Pulmonary artery endothelial cell (primary cell): Measurements from ENCODE around the gene TNRC18. TPM values are rescaled to one million over a fixed set of nuclear protein-coding genes. Genes with fewer than 3 reads are reported as not detected.
"Not testable (repeated sequence)": the region's sequence is repeated elsewhere in the genome, so short reads cannot be mapped to it uniquely, and the experiment has no call there.

Source experiments
- DNase-seq: peaks from one replicate; pipeline ENCODE4 v3.0.0-alpha.2; 2011; ENCODE audit warnings: low read depth, low spot score
- total RNA-seq: library from RNA; depleted of rRNA; stranded (reverse); fragments of >200 nt; gene quantifications from 2 replicates; pipeline ENCODE4 v1.2.3, GENCODE V29; 2014

TNRC18 gene
- total RNA-seq, 1 donor from 2014 or later: 20.8 TPM

DNA sequence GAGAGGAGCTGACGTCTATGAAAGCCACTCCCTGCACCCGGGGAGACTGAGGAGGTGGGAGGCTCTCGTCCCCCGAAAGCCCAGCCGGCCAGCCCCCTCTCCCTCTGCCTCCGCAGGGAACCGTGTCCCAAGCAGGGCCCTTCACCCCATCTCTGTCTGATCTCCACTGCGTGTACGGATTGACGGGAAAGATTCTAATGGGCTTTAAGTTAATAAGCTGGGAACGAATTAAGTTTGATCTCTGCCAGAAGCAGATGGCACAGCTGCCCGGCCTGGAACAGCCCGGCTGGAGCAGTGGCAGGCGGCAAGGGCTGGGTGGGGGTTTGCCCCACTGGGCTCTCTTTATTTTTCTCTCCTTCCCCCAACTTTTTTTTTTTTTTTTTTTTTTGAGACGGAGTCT lies 147.0 kb downstream of the TNRC18 start:
- DNase-seq: no peak

DNA sequence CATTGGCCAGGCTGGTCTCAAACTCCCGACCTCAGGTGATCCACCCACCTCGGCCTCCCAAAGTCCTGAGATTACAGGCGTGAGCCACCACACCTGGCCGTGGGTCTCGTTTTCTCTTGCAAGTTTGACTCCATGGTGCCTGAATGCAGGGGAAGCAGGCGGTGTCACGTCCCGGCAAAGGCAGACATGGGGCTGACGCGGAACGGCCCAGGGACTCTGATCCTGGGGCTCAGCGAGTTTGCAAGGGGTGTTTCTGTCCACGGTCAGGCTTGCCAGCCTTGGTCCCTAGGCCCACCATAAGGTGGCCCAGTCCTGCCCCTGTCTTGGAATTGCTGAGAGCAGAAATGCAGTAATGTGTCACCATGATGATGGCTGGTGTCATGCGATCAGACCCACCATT lies 147.5 kb downstream of the TNRC18 start:
- not testable (repeated sequence) for DNase-seq

DNA sequence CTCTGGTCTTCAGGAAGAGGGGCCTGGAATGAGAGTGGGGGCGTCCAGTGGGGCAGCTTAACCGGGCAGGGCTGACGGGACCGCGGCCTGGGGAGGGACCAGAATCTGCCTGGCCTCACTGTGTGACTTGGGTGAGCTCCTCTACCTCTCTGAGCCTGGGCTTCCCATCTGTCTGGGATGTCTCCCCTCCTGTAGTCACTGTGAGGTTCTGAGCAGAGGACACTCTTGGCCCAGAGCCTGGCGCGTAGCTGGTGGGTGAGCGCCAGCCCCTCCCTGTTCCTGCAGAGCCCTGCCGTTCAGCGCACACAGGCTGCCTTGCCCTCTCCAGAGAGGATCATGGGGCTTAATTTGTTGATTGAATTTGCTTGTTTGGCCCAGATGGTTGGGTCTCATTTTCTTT lies 148.1 kb downstream of the TNRC18 start:
- not testable (repeated sequence) for DNase-seq

DNA sequence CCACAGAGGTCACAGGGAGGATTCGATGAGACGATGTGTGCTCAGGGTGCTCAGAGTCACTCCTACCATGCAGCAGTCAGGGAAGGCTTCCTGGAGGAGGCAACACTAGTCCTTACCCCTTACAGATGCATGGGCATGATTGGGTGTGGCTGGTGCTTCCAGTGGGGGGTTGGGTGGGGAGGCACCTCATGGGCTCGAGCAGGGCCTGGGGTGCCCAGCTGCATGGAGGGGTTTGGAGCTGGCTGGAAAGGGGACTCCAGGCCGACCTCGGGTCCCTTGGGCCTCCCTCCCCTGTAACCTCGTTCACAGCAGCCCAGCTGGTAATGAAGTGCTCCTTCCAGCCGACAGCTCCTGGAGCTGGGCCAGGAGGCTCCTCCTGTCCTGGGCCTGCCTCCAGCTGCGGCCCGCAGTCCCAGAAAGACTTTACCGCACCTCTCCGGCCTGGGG lies 148.6 kb downstream of the TNRC18 start:
- DNase-seq: not testable (repeated sequence)

DNA sequence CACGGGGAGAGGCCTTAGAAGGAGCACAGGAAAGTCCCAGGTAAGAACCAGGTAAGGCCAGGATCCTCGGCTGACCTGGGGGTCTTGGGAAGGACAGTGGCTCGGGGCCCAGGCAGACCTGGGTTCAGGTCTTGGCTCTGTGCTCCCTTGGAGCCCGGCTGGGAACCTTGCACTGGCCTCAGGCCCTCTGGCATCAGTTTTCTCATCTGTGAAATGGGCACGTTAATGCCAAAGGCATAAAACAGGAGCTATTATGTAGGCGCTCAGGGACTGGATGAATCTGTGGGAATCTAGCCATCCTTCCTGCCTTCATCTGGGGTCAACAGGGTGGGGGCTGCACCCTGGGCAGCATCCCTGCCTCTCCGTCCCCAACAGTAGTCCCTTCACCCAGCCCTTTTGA lies 149.2 kb downstream of the TNRC18 start:
- DNase-seq: no peak

DNA sequence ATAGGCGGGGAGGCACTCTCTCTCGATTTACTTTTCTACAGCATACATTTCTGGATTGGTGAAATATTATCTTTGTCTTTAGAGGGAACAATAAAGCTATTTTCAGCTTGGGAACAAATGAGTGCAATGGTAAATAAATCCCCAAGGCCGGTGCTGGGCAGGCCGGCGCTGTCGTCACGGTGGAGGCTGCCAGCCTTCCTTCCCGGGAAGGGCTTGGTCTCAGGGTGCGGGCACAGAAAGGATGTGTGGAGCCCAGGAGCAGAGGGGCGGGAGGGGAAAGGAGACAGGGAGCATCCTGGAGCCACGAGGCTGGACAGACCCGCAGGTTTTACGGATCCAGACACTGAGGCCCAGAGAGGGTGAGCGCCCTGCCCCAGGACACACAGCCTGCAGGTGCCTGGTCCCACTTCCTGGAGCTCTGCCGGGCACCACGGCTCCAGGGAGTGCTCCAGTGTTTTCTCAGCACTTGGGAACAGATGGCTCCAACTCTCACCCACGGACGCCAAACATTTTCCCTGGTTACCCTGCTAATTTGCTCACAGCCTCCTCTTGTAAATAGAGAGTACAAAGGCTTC lies 149.7 kb downstream of the TNRC18 start:
- DNase-seq: not testable (repeated sequence)

DNA sequence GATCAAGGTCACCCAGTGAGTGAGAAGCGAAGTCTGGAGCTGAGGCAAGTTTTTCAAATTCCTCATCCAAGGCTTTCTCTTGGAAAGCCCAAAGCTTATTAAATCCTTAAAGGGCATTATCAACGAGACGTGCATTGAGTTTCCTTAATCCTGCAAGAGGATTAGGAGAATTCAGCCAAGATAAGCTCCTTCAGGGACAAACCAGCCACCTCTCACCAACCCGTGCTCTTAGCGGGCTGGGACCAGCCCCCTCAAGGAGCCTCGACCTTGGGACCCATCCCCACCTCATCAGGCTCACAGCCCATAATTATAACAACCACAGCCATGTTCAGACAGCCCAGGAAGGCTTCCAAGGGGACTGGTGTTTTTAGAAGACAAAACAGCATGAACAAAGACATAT lies 152.8 kb downstream of the TNRC18 start:
- no peak for DNase-seq

DNA sequence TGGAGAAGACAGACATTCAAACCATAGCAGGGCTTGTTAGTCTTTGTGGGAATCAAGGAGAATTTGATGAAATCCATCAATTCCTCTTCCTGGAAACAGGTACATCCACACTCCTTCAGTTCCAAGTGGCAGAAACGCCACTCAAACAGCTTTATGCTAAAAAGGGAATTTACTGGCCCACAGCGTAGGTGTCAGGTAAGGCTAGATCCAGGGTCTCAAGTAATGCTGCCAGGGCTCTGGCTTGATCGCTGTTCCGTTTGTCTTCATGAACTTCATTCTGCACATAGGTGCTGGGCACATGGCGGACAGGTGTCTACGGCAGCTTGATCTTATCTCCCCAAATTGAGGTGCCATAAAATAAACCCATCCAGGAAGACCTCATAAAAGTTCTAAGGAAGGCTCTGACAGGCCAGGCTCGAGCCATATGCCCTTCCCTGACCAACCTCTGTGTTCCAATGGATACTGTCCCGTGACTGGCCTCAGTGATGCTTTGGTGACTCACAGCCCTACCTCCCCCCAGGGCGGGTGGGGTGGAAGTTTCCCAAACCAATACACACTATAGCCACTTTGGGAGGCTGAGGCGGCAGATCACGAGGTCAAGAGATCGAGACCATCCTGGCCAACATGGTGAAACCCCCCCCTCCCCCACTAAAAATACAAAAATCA lies 153.5 kb downstream of the TNRC18 start:
- not testable (repeated sequence) for DNase-seq

DNA sequence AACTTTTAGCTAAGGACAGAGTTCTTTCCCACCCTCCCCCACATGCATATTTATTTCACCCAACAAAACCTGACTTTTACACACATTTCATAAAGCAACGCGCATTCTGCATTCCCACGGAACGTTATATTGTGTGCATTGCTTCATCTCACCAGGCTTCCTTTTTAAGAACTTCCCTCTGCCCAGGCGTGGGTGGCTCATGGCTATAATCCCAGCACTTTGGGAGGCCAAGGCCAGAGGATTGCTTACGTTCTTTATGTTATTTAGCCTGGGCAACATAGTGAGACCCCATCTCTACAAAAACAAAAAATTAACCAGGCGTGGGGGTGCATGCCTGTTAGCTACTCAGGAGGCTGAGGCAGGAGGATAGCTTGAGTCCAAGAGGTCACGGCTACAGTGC lies 155.8 kb downstream of the TNRC18 start:
- not testable (repeated sequence) for DNase-seq

DNA sequence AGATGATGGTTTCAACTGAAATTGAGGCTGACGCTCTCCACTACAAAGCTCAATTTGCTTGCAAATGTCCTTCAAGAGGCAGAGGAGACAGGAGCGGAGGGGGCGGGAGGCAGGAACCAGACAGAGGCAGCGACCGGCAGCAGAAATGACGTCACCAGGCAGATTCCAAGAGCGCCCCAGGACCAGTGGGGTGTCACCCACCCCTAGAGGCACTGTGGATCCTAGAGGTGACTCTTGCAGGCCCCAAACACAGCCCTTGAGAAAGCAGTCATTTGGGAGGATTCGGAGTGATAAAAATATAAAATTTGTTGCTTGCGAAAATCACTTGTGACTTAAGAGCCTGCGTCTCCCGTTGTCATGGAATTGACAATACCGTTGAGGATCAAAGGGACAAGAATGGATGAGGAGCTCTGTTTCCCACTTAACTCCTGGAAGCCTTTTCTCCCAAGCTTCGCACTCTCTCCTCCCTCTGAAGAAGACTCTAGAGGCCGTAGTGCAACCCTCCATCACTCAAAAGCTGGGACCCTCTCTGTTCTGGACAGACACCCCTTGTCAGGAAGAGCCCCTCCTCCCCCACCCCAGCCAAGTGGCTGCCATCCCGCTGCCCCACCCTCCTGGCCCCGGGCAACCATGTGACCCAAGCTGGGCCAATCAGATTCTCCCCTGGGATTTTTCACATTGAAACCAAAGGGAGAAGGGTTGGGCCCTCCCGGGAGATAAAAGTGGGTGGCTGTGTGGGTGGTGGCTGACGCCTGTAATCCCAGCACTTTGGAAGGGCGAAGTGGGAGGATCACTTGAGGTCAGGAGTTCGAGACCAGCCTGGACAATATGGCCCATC lies 157.2 kb downstream of the TNRC18 start:
- DNase-seq: no peak

DNA sequence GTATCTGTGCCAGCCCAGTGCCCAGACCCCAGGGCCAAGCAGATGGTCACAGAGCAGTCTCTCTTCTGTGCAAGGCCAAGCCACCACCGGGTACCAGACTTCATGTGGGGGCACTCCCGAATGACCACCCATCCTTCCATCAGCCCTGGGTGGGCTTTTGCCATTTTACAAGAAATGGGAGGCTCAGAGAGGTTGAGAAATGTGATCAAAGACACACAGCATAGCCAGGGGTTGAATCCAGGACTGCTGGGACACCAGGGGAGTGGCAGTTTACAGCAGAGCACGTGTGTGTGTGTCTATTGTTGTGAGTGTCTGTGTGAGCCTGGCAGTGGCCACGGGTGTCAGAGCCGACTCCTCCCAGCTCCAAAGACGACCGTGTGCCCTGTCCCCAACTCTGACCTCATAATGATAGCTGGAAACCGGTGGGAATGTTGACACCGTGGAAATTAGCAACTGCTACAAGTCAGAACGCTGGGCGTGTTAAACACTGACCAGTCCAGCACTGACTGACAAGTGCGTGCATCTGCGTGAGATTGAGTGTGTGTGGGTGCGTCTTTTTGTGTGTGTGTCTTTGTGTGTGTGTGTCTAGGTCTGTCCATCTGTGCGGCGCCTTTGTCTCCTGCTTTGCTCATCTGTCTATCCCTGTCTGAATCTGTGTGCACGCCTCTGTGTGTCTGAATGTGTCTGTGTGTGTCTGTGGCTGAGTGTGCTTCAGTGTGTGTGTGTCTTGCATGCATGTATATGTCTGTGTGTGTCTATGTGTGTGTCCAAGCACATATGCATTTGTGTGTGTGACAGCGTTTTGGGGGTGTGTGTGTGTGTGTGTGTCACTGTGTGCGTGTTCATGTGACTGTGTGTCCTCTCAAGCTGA lies 158.1 kb downstream of the TNRC18 start:
- DNase-seq: no peak

DNA sequence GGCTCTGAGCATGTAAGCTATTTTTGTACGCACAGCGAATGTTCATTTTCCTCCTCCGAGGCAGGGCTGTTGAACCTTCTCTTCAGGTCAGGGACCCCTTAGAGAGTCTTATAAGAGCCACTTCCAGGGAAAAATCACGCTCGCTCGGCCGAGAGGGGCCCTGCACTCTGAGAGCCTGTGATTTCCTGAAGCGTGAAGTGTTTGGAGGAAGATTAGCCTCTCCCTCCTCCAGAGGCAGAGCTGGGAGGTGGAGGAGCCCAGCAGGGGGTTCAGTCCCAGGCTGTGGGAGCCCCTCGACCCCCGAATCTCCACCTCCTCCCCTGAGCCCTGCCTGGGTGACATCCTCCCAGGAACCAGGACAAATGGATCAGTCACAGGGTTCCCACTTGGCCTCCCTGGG lies 160.6 kb downstream of the TNRC18 start:
- not testable (repeated sequence) for DNase-seq

DNA sequence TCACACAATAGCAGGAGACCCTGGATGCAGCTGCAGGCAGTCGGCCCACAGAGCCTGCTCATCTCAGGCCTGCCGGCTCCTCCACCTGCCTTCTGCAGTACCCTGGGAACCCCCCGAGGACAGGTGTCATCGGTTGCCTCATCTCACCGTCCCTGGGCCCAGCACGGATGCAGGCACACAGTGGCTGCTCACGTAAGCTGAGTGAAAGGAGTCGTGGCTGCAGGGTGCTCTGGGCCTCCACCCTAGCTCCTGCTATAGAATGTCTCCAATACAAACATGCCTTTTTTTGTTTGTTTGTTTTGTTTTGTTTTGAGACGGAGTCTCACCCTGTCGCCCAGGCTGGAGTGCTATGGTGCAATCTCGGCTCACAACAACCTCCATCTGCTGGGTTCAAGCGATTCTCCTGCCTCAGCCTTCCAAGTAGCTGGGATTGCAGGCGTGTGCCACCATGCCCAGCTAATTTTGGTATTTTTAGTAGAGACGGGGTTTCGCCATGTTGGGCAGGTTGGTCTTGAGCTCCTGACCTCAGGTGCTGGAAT lies 163.0 kb downstream of the TNRC18 start:
- DNase-seq: not testable (repeated sequence)

Other genes starting within 250 kb of the TNRC18 start
- gene WIPI2, start 233.6 kb downstream of the TNRC18 start, total RNA-seq: 78.6 and 101 TPM in 2 replicates
- 1.7 and 2.7 TPM in 2 replicates for gene SLC29A4, start 140.9 kb downstream of the TNRC18 start, total RNA-seq
- gene FBXL18, start 90.0 kb upstream of the TNRC18 start, total RNA-seq: 7.1 and 7.8 TPM in 2 replicates
- gene ACTB, start 106.8 kb upstream of the TNRC18 start, total RNA-seq: 4,245 and 4,309 TPM in 2 replicates
- 322 and 410 TPM in 2 replicates for gene FSCN1, start 169.0 kb upstream of the TNRC18 start, total RNA-seq